Activated naive CD4-positive, alpha-beta T cell treated with Interleukin-2 at 50 U/mL for 16 hours (primary cell): Measurements from ENCODE around the gene PRSS27.
"Not testable (repeated sequence)": the region's sequence is repeated elsewhere in the genome, so short reads cannot be mapped to it uniquely, and the experiment has no call there.

Experiments
- DNase-seq: peaks from one replicate; pipeline ENCODE4 v3.0.0-alpha.2; 2020

The PRSS27 gene

GRCh38 chr16:2670017-2670416 is 50.0 kb downstream of the PRSS27 start:
- DNase-seq, result peak; percentile 76

- DNase-seq, result not testable (repeated sequence)
Observed at GRCh38 chr16:2669587-2669986, 50.4 kb downstream of the PRSS27 start.

GRCh38 chr16:2666671-2667070 is 53.4 kb downstream of the PRSS27 start:
- not testable (repeated sequence) for DNase-seq

GRCh38 chr16:2664574-2664982 is 55.4 kb downstream of the PRSS27 start:
- DNase-seq, result no peak

GRCh38 chr16:2663553-2664546 is 56.2 kb downstream of the PRSS27 start:
- peak; percentile 73 for DNase-seq
